Osteocyte (in vitro differentiated cells): Measurements from ENCODE around the gene CNR2. TPM values are rescaled to one million over a fixed set of nuclear protein-coding genes. Genes with fewer than 3 reads are reported as not detected.

Experiments used
- DNase-seq: peaks from one replicate; pipeline ENCODE4 v3.0.0; 2021; ENCODE audit warnings: mixed read lengths; ENCODE audit not compliant: unreplicated experiment; ENCODE audit errors: extremely low spot score
- H3K27ac Mint-ChIP-seq: one replicate; pipeline ENCODE4 v1.8.0; 2021; ENCODE audit warnings: mild to moderate bottlenecking, mixed read lengths; ENCODE audit not compliant: unreplicated experiment
- H3K27me3 Mint-ChIP-seq: one replicate; pipeline ENCODE4 v1.8.0; 2021; ENCODE audit warnings: mixed read lengths; ENCODE audit not compliant: unreplicated experiment
- H3K36me3 Mint-ChIP-seq: one replicate; pipeline ENCODE4 v1.8.0; 2021; ENCODE audit warnings: mixed read lengths; ENCODE audit not compliant: unreplicated experiment
- H3K4me1 Mint-ChIP-seq: one replicate; pipeline ENCODE4 v1.8.0; 2021; ENCODE audit warnings: mixed read lengths; ENCODE audit not compliant: unreplicated experiment
- H3K4me3 Mint-ChIP-seq: one replicate; pipeline ENCODE4 v1.8.0; 2021; ENCODE audit warnings: mild to moderate bottlenecking, moderate library complexity, mixed read lengths; ENCODE audit not compliant: unreplicated experiment
- H3K9me3 Mint-ChIP-seq: one replicate; pipeline ENCODE4 v1.8.0; 2021; ENCODE audit warnings: mixed read lengths; ENCODE audit not compliant: unreplicated experiment
- total RNA-seq: library from RNA; stranded (reverse); gene quantifications from 2 replicates; pipeline ENCODE4 v1.2.1, GENCODE V29; 2021
- TF ChIP-seq, protein P1 (sequence below): fragments of 200-600 bp; sonication (generic); IDR thresholded peaks from 2 replicates; pipeline ENCODE4 v1.5.0; 2021; ENCODE audit warnings: antibody characterized with exemption, mild to moderate bottlenecking, moderate library complexity

Gene CNR2
- total RNA-seq, 1 donor from 2014 or later = not detected

GRCh38 chr1:23909412-23909811 lies 3.8 kb downstream of the CNR2 start:
- Mint-ChIP-seq H3K4me3 (no peak overlapping the region), H3K27me3 (peaks cover 44% of the 10 kb centered on the region), H3K9me3 (no peaks in the 10 kb centered on the region), H3K36me3 (no peaks in the 10 kb centered on the region), H3K27ac (no peak overlapping the region), H3K4me1 (no peaks in the 10 kb centered on the region)
- DNase-seq = no peak
- TF ChIP-seq, protein P1, sequence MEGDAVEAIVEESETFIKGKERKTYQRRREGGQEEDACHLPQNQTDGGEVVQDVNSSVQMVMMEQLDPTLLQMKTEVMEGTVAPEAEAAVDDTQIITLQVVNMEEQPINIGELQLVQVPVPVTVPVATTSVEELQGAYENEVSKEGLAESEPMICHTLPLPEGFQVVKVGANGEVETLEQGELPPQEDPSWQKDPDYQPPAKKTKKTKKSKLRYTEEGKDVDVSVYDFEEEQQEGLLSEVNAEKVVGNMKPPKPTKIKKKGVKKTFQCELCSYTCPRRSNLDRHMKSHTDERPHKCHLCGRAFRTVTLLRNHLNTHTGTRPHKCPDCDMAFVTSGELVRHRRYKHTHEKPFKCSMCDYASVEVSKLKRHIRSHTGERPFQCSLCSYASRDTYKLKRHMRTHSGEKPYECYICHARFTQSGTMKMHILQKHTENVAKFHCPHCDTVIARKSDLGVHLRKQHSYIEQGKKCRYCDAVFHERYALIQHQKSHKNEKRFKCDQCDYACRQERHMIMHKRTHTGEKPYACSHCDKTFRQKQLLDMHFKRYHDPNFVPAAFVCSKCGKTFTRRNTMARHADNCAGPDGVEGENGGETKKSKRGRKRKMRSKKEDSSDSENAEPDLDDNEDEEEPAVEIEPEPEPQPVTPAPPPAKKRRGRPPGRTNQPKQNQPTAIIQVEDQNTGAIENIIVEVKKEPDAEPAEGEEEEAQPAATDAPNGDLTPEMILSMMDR = no peak

GRCh38 chr1:23908453-23909341 lies 4.5 kb downstream of the CNR2 start:
- Mint-ChIP-seq H3K27me3 (peaks cover 51% of the 10 kb centered on the region), H3K4me1 (no peaks in the 10 kb centered on the region), H3K9me3 (no peaks in the 10 kb centered on the region), H3K36me3 (no peaks in the 10 kb centered on the region), H3K4me3 (no peak overlapping the region), H3K27ac (no peak overlapping the region)
- DNase-seq = no peak
- TF ChIP-seq, protein P1 = no peak

DNA sequence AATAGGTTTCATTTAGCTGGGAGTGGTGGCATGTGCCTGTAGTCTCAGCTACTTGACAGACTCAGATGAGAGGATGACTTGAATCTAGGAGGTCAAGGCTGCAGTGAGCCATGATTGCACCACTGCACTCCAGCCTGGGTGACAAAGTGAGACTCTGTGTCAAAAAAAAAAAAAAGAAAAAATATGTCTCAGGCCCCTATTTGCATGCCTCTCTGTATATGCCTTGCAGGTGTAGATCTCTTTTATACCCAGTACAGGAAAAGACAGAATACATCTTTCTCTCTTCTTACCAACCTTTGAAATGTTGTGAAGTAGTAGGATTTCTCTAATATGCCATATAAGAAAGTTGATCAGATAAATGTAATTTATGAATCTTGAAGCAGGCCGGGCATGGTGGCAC lies 6.4 kb downstream of the CNR2 start:
- Mint-ChIP-seq H3K27ac (no peak overlapping the region), H3K4me1 (no peaks in the 10 kb centered on the region), H3K36me3 (no peaks in the 10 kb centered on the region), H3K27me3 (peaks cover 62% of the 10 kb centered on the region), H3K4me3 (no peak overlapping the region), H3K9me3 (no peaks in the 10 kb centered on the region)
- TF ChIP-seq, protein P1 = no peak
- no peak for DNase-seq

GRCh38 chr1:23905461-23906025 lies 7.6 kb downstream of the CNR2 start:
- no peaks in the 10 kb centered on the region for H3K36me3 Mint-ChIP-seq
- peaks cover 63% of the 10 kb centered on the region for H3K27me3 Mint-ChIP-seq
- no peak overlapping the region for H3K4me3 Mint-ChIP-seq
- TF ChIP-seq, protein P1 = no peak
- no peaks in the 10 kb centered on the region for H3K4me1 Mint-ChIP-seq
- no peak for DNase-seq
- H3K27ac Mint-ChIP-seq = no peak overlapping the region
- H3K9me3 Mint-ChIP-seq = no peaks in the 10 kb centered on the region

DNA sequence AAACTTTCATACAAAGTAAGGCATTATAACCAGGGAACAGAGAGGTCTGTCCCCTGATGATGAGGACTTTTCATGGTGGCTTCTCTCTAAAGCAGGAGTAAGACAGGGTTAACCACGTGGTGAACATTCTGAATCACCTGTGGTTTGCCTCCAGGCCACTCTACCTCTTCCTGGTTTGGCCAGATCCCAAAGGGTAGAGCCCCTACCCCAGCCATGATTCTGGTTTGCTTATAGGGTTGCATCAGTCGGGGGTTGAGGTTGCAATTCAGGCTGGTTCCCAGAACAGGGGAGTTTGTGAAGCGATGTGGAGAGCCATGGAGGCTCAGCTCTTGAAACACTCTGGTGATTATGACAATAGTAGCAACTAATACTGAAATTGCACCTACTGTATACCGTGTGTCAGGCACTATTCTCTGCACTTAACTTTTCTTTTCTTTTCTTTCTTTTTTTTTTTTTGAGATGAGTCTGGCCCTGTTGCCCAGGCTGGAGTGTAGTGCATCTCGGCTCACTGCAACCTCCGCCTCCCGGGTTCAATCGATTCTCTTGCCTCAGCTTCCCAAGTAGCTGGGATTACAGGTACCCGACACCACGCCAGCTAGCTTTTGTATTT lies 8.3 kb downstream of the CNR2 start:
- Mint-ChIP-seq H3K4me3 (no peak overlapping the region), H3K27me3 (peaks cover 68% of the 10 kb centered on the region), H3K27ac (no peak overlapping the region), H3K9me3 (no peaks in the 10 kb centered on the region), H3K36me3 (no peaks in the 10 kb centered on the region), H3K4me1 (peaks cover 3% of the 10 kb centered on the region)
- DNase-seq = no peak
- TF ChIP-seq, protein P1 = no peak
